ENCODE measurements around the gene HERC5.

The HERC5 gene

DNA sequence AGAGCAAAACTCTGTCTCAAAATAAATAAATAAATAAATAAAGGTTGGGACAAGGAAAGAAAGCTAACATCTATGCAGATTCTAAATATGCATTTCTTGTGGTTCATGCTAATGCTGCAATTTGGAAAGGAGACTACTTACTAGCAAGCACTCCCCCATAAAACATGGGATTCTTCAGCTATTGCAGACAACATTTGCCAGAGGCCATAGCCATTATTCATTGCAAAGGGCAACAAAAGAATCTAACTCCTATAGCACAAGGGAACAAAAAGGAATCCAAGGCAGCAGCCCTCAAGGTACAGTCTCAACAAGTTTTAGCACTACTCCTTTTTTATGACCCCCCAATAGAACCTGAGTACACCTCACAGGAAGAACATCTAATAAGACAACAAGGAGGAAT lies 8.0 kb upstream of the HERC5 start:
- no peak for DNase-seq

- no peak for DNase-seq
Observed at GRCh38 chr4:88449290-88449689, 7.6 kb upstream of the HERC5 start.

DNA sequence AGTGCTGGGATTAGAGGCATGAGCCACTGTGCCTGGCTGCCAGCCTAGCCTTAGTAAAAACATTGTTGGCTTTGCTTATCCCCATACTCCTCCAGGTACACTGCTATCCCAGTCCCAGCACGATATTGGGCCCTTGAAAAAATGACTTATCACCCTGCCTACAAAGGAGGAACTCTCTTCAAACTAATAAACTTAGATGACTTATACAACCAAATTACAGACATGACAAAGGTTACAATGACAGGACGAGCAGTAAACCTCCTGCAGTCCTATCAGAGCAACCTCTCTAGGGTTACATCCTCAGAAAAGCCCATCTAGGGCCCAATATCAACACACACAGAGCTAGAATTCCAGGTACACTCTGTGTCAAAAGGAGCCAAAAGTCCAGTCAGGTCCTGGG lies 5.7 kb upstream of the HERC5 start:
- no peak for DNase-seq

GRCh38 chr4:88452912-88453311 lies 4.0 kb upstream of the HERC5 start:
- DNase-seq: no peak

- DNase-seq: no peak
Observed at GRCh38 chr4:88457307-88458103, 586 bp downstream of the HERC5 start.

DNA sequence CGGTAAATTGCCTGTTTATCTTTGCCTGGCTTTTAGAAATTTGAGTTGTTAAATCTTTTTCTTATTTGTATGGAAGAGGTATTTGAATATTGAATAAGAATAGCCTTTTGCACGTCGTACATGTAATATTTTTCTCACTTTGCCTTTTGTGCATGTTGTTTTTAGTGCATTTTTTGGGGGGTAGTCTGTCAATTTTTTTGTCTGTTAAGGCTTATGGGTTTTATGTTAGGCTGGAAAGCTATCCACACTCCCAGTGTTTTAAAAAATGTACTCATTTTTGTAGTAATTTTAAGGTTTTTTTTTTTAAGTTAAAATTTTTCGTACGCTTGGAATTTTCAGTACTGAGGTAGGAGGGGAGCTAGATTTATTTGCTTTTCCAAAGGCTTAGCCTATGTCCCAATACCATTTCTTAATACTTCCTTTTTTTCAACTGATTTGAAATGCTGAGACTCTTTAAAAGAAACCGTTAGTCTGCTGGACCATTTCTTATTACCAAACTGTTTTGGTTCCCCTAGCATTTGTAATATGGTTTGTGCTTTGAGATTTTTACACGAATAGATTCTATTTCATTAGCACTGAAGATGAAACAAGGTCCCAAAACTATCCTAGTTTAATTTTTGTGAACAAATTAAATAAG lies 1.3 kb downstream of the HERC5 start:
- DNase-seq: no peak

DNA sequence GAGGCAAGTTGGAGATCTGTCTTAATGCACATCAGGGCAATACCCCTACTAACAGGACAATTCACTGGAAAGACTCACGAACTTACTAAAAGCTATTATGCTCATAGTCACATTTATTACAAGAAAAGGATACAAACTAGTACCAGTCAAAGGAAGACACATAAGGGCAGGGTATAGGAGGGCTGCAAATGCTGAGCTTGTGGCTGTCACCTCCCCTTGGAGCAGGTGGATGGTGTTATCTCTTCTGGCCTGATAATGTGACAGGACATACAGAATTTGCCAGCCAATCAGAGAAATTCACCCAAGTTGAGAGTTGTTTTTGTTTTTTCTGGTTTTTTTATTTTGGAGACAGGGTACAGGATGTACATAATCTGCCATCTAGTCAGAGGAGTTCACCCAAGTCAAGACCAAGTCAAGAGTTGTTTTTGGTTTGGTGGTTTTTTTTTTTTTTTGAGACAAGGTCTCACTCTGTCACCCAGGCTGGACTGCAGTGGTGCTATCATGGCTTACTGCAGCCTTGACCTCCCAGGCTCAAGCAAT lies 8.8 kb downstream of the HERC5 start:
- DNase-seq: no peak

DNA sequence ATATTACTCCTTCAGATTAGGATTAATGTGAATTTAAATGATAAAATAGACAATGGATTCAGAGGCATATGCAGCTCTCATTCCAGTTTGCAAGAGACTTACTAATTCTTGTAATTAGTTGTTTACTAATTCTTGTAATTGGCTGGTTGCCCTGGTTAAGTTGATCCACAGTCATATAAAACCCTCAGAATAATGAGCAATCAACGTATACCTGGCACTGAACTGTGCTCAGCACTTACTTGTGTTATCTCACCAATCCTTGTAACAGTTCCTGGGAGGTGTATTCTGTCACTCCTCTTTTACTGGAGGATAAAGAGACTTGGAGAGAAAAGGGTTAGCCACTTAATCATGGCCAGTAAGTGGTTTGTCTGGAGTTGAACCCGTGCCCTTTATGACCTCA lies 10.5 kb downstream of the HERC5 start:
- DNase-seq: no peak

DNA sequence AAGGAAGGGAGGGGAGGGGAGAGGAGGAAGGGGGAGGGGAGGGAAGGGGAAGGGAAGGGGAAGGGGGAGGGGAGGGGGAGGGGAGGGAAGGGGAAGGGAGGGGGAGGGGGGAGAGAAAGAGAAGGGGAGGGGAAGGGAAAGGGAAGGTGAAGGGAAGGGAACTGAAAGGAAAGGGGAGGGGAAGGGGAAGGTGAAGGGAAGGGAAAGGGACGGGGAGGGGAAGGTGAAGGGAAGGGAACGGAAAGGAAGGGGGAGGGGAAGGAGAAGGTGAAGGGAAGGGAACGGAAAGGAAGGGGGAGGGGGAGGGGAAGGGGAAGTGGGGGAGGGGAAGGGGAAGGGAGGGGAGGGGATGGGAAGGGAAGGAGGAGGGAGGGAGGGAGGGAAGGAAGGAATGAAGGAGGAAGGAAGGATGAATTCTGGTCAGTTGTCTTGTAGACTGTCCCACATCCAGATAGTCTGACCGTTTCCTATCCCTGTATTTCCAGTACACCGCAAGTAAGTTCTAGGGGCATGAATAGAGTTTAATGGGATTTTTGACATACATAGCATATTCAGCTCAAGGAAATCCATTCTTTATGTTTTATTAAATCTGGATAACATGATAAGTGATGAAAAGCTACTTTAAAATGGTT lies 20.4 kb downstream of the HERC5 start:
- no peak for DNase-seq

DNA sequence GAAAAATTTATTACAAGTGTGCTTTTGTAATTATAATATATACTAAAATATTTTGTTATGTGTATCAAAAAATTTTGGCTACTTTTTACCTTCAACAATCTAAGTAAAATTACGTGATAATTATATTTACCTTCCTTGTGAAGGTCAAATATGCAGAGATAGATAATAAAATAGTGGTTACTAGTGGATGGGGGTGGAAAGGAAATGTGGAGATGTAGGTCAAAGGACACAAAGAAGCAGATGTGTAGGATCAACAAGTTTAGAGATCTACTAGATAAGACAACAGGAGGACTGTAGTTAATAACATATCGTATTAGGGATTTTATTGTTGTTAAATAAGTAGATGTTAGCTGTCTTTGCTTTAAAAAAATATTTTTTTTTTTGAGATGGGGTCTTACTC lies 21.3 kb downstream of the HERC5 start:
- DNase-seq: no peak

GRCh38 chr4:88481537-88481936 lies 24.6 kb downstream of the HERC5 start:
- DNase-seq: no peak

GRCh38 chr4:88489100-88489761 lies 32.3 kb downstream of the HERC5 start:
- no peak for DNase-seq

GRCh38 chr4:88497859-88498409 lies 41.0 kb downstream of the HERC5 start:
- DNase-seq: no peak

GRCh38 chr4:88503344-88503743 lies 46.4 kb downstream of the HERC5 start:
- DNase-seq: no peak

- DNase-seq: no peak
Observed at GRCh38 chr4:88511236-88511635, 54.3 kb downstream of the HERC5 start.

GRCh38 chr4:88514557-88515511 lies 57.9 kb downstream of the HERC5 start:
- DNase-seq: no peak

DNA sequence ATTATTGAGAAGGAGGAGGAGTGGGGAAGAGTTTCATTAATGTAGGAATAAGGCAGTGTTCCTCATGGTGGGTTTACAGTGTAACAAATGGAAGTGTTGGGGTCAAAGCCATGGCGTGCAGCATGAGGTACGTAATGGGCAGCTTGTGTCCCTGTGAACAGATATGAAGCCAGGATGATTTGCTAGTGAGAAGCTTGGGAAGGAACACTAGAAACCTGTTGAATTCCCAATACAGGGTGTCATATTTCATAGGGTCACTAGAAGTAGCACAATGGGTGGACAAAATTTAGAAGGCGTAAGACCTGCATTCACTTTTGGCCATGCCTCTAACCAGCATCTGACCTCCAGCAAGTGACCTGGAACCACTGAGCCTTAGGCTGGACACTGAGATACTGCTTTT lies 59.8 kb downstream of the HERC5 start:
- DNase-seq: no peak

GRCh38 chr4:88517825-88518224 lies 60.9 kb downstream of the HERC5 start:
- DNase-seq: no peak

- DNase-seq: no peak
Observed at GRCh38 chr4:88518911-88519310, 62.0 kb downstream of the HERC5 start.

- no peak for DNase-seq
Observed at GRCh38 chr4:88522702-88523324, 65.9 kb downstream of the HERC5 start.
